IMR-90 (cell line): ENCODE data around the gene ERICH2.

Source experiments
- MAFK ChIP-seq: IDR thresholded peaks from 2 replicates; pipeline ENCODE4 v1.6.1; 2012; ENCODE audit warnings: low read depth, low read length, improper control_type of control experiment
- NFE2L2 ChIP-seq: fragments of 150-350 bp; IDR thresholded peaks from 2 replicates; pipeline ENCODE4 v1.6.1; 2016; ENCODE audit warnings: low read depth, mild to moderate bottlenecking, low read length
- POLR2A ChIP-seq: IDR thresholded peaks from 2 replicates; pipeline ENCODE4 v1.6.1; 2012; ENCODE audit warnings: mild to moderate bottlenecking, low read depth, low read length
- RCOR1 ChIP-seq: IDR thresholded peaks from 2 replicates; pipeline ENCODE4 v1.6.1; 2012; ENCODE audit warnings: mild to moderate bottlenecking, low read length, improper control_type of control experiment; ENCODE audit not compliant: insufficient replicate concordance
- SMC3 ChIP-seq: fragments of 150-350 bp; IDR thresholded peaks from 2 replicates; pipeline ENCODE4 v1.6.1; 2016; ENCODE audit warnings: low read depth, mild to moderate bottlenecking, antibody characterized with exemption, low read length, moderate library complexity
- TF ChIP-seq, protein P1 (sequence below): conservative IDR thresholded peaks from 2 replicates; pipeline ENCODE4 v1.5.1; 2012; ENCODE audit warnings: mild to moderate bottlenecking, low read depth, low read length, improper control_type of control experiment
- TF ChIP-seq, protein P2 (sequence below): fragments of 150-350 bp; IDR thresholded peaks from 2 replicates; pipeline ENCODE4 v1.6.1; 2016; ENCODE audit warnings: low read depth, mild to moderate bottlenecking, low read length, moderate library complexity, borderline replicate concordance
- TF ChIP-seq, protein P3 (sequence below): fragments of 150-350 bp; IDR thresholded peaks from 2 replicates; pipeline ENCODE4 v1.6.1; 2017; ENCODE audit warnings: mild to moderate bottlenecking, antibody characterized with exemption, low read length, low read depth

DNA sequence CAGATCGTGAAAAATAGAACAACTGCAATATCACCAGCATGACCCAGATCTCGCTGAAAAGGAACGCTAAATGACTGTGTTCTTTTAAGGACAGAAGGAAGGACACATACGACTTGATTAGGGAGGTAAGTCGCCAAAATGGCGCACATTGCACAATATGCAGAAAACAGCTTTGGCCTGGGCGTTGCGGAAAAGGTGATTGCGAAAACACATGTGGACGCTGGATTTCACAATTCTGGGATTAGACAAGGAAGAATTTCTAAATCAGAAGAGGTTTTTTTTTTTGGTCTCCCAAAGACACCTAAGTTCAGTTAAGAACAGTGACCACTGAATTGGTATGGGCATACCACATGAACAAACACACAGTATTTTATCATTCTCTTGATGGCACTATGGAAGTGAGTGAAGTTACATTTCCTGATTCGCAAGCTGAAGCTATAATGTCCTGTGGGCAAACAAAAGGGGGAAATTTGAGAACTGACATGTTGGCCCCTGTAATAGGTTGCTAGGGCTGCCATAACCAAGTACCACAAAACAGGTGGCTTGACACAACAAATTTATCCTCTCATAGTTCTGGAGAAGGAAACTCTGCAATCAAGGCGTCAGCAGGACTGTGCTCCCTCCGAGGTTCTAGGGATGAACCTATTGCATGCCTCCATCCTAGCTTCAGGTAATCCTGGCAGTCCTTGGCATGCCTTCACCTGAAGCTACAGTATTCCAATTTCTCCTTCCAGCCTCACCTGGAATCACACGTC lies 25.8 kb upstream of the ERICH2 start:
- TF ChIP-seq, protein P1, sequence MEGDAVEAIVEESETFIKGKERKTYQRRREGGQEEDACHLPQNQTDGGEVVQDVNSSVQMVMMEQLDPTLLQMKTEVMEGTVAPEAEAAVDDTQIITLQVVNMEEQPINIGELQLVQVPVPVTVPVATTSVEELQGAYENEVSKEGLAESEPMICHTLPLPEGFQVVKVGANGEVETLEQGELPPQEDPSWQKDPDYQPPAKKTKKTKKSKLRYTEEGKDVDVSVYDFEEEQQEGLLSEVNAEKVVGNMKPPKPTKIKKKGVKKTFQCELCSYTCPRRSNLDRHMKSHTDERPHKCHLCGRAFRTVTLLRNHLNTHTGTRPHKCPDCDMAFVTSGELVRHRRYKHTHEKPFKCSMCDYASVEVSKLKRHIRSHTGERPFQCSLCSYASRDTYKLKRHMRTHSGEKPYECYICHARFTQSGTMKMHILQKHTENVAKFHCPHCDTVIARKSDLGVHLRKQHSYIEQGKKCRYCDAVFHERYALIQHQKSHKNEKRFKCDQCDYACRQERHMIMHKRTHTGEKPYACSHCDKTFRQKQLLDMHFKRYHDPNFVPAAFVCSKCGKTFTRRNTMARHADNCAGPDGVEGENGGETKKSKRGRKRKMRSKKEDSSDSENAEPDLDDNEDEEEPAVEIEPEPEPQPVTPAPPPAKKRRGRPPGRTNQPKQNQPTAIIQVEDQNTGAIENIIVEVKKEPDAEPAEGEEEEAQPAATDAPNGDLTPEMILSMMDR = no peak
- TF ChIP-seq POLR2A = no peak
- TF ChIP-seq, protein P2, sequence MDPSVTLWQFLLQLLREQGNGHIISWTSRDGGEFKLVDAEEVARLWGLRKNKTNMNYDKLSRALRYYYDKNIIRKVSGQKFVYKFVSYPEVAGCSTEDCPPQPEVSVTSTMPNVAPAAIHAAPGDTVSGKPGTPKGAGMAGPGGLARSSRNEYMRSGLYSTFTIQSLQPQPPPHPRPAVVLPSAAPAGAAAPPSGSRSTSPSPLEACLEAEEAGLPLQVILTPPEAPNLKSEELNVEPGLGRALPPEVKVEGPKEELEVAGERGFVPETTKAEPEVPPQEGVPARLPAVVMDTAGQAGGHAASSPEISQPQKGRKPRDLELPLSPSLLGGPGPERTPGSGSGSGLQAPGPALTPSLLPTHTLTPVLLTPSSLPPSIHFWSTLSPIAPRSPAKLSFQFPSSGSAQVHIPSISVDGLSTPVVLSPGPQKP = no peak
- no peak for TF ChIP-seq NFE2L2
- TF ChIP-seq, protein P3, sequence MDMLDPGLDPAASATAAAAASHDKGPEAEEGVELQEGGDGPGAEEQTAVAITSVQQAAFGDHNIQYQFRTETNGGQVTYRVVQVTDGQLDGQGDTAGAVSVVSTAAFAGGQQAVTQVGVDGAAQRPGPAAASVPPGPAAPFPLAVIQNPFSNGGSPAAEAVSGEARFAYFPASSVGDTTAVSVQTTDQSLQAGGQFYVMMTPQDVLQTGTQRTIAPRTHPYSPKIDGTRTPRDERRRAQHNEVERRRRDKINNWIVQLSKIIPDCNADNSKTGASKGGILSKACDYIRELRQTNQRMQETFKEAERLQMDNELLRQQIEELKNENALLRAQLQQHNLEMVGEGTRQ = no peak
- TF ChIP-seq MAFK = no peak
- no peak for TF ChIP-seq RCOR1
- no peak for TF ChIP-seq SMC3
